Stimulated activated CD4-positive, alpha-beta T cell treated with anti-CD3 and anti-CD28 coated beads, Interleukin-4, amount 100 ng/mL, for 48 hours (primary cell): Measurements from ENCODE around the gene MICALL2.
A peak's percentile ranks its signal among the peaks of the same experiment; 100 is the strongest.

Experiments used
- DNase-seq, 2 donors: peaks; one replicate each; pipeline ENCODE4 v3.0.0-alpha.2; 2020; ENCODE audit warnings: low read depth in 2 of 2

The MICALL2 gene

DNA sequence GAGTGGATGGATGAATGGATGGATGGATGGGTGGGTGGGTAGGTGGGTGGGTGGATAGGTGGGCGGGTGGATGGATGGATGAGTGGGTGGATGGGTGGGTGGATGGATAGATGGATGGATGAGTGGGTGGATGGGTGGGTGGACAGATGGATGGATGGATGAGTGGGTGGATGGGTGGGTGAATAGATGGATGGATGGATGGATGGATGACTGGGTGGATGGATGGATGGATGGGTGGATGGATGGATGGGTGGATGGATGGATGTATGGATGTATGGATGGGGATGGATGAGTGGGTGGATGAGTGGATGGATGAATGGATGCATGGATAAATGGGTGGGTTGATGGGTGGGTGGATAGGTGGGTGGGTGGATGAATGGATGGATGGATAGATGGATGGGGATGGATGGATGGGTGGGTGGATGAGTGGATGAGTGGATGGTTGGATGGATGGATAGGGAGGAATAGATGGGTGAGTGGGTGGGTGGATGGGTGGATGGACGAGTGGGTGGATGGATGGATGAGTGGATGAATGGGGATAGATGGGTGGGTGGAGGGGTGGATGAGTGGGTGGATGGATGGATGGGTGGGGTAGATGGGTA is 43.8 kb downstream of the MICALL2 start:
- no peak for DNase-seq

DNA sequence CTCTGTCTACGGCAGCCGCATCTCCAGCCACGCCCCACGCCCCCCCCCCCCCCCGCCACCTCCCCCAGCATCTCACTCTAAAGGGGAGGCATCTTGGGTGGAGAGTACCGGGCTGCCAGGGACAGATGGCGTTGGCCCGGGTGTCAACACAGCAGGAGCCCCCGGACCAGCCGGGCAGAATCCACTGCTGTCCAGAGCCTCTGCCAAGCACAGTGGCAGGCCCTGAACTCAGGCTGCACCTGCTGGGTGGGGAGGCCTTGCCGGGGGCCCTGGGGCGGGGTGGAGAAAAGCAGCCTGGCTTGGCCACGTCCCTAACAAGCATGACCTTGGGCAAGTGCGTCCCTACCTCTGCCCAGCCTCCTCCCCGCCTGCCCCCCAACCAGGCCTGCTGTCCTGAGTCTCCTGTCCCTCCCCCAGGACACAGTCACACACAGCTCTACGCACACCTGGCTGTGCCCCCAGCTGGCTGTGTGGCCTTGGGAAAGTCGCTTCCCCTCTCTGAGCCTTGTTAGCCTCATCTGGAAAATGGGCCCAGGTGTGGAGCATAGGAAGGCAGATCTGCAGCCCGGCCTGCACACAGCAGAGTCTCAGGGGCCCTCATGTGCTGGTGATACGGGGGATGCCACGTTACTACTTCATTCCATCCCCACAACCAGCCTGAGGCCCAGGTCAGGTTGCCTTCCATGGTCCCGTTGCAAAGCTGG is 45.2 kb downstream of the MICALL2 start:
- no peak for DNase-seq

GRCh38 chr7:1412322-1413261 is 46.7 kb downstream of the MICALL2 start:
- peak; percentile 86 to 96 for DNase-seq

- DNase-seq = no peak
Measured at GRCh38 chr7:1411414-1411813, 47.9 kb downstream of the MICALL2 start.

GRCh38 chr7:1410992-1411391 is 48.3 kb downstream of the MICALL2 start:
- DNase-seq = no peak

DNA sequence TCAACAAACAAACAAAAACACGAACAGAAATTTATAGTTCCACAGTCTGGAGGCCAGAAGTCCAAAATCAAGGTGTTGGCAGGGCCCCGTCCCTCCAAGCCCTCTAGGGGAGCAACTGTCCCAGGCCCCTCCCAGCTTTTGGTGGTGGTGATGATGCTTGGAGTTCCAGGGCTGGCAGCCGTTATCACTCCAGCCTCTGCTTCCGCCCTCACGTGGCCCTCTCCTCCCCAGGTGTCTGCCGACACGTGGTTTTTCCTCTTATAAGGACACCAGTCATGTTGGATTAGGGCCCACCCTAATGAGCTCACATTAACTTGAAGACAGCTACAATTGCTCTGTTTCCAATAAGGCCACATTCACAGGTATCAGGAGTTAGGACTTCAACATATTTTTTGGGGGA is 49.7 kb downstream of the MICALL2 start:
- DNase-seq = no peak

DNA sequence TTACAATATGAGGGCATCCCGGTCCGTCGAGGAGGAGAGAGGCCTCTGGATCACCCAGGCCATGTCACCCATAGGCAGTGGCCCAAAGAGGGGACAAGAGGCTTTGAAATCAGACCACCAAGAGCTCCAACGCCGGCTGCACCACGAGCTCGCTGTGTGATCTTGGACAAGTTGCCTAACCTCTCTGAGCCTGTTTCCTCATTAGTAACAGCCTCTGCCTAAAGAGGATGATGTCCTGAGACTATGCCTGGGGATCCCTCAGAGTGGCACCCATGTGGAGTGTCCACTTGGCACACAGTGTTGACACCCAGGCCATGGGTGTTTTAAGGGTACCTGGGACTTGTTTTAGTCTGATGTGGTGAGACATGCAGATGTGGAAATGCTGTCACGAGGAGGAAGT is 50.8 kb downstream of the MICALL2 start:
- DNase-seq = no peak

DNA sequence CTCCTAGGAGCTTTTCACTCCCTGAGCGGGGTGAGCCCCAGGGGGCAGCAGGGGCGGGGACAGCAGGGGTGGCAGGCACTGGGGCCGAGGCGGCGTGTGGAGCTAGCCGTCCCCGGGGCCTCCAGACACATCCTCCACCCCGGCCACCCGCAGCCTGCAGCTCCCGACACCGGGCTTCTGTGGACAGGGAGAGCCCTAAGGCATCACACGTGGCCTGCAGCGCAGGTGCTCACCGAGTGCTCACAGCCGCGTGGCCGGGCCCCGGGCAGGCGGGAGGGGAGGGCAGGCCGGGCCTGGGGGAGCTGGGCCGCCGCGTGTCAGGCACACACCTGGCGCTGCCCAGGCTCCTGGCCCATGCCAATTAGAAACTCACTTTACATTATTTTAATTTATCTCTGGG is 51.4 kb downstream of the MICALL2 start:
- DNase-seq = no peak

GRCh38 chr7:1404898-1405548 is 54.2 kb downstream of the MICALL2 start:
- no peak for DNase-seq

GRCh38 chr7:1404460-1404809 is 54.8 kb downstream of the MICALL2 start:
- DNase-seq = no peak

GRCh38 chr7:1403638-1404459 is 55.4 kb downstream of the MICALL2 start:
- DNase-seq = no peak

GRCh38 chr7:1402791-1403637 is 56.3 kb downstream of the MICALL2 start:
- DNase-seq = no peak

- no peak for DNase-seq
Measured at GRCh38 chr7:1402110-1402790, 57.0 kb downstream of the MICALL2 start.

DNA sequence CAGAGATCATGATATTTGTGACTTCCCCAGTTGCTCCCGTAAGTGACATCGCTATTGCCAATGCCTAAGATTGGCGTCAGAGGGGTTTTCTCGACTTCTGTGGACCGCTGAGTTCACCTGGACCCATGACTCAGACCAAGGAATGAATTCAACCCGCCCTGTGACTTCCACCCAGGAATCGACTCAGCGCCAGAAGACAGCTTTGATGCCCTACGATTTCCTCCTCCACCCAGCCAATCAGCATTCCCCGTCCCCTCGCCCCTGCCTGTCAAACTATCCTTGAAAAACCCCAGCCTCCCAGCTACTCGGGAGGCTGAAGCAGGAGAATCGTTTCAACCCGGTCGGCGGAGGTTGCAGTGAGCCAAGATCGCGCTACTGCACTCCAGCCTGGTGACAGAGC is 58.3 kb downstream of the MICALL2 start:
- no peak for DNase-seq

GRCh38 chr7:1400371-1400770 is 58.9 kb downstream of the MICALL2 start:
- no peak for DNase-seq

DNA sequence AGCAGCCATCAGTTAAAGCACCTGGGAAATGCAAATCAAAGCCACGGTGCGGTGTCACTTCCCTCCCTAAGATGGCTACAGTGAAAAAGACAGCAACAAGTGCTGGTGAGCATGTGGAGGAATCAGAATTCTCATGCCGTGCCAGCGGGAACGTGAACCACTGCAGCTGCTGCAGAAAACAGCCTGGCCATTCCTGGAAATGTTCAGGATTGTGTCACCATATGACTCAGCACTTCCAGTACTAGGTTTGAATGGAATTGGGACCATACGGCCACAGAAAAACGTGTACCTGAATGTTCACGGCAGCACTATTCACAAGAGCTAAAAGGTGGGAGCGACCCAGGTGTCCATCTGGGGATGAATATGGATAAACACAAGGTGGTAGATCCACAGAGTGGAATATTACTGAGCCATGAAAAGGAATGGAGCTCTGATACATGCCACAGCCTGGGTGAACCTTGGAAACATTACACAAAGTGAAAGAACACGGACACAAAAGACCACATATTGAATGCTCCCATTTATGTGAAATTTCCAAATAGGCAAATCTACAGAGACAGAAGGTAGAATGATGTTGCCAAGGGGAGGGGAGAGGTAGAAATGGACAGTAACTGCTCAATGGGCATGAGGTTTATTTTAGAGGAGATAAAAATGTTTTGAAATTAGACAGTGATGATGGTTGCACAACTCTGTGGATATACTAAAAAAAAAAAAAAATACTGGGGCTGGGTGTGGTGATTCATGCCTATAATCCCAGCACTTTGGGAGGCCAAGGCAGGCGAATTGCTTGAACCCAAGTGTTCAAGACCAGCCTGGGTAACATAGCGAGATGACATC is 61.6 kb downstream of the MICALL2 start:
- no peak for DNase-seq

- no peak for DNase-seq
Measured at GRCh38 chr7:1396195-1396594, 63.1 kb downstream of the MICALL2 start.

DNA sequence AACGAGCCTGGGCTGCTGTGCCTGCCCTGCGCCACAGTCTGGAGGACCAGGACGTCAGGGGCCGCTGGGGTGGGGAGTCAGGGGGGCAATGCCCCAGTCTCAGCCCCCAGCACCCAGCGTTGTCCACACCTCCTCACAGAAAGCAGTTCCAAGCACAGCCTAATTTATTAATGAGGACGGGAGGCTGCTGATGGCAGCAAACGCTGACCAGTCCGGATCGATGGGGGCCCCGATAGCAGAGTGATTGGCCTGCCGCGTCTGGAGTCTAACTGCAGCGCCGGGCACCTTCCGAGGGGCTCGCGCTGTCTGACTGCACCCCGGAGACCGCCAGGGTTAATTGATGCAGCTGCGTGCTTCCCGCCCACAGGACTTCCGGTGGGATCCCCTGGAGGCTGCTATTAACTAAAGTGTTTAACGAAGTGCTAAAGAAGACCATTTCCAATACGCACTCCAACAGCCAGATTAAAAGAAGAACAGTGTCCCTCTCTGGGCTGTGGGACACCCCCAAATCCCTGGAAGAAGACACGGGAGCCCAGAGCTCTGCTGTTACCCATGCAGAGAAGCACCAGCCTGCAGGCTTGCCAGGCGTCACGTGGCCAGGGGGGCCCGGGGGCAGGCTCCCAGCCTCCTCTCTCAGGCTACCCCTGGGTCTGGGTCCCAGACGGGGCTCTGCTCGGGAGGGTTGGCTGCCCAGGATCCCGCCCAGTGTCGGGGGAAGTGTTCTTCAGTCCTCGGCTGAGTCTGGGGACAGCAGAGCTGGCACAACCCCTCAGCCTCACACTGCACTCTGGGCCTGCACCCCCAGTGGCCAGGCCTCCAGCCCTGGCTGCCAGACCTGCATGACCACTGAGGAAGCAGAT is 63.8 kb downstream of the MICALL2 start:
- DNase-seq = no peak
